Neural cell (in vitro differentiated cells): ENCODE data around the gene USB1. TPM values are rescaled to one million over a fixed set of nuclear protein-coding genes. Genes with fewer than 3 reads are reported as not detected.

Experiments
- H2AFZ ChIP-seq: fragments of 200-600, 300-800 bp; sonication (generic), shearing (Covaris generic); 2 replicates; pipeline ENCODE4 v1.6.0; 2014; ENCODE audit warnings: low read depth, mild to moderate bottlenecking, antibody characterized with exemption, low read length, moderate library complexity
- H3F3A ChIP-seq: fragments of 200-600 bp; shearing (Covaris generic); 2 replicates; pipeline ENCODE4 v1.6.1; 2016; ENCODE audit warnings: mild to moderate bottlenecking, moderate library complexity, mixed read lengths, antibody characterized with exemption, low read length; ENCODE audit not compliant: insufficient read depth, poor library complexity, severe bottlenecking
- H3K27ac ChIP-seq: fragments of 200-600, 300-800 bp; sonication (generic), shearing (Covaris generic); 2 replicates; pipeline ENCODE4 v1.5.1; 2014; ENCODE audit warnings: mild to moderate bottlenecking, low read length, moderate library complexity
- H3K27me3 ChIP-seq: fragments of 300-800, 200-600 bp; sonication (generic), shearing (Covaris generic); 2 replicates; pipeline ENCODE4 v1.6.0; 2014; ENCODE audit warnings: mild to moderate bottlenecking, low read depth, low read length, moderate library complexity; ENCODE audit not compliant: insufficient read depth
- H3K36me3 ChIP-seq: fragments of 300-800, 200-600 bp; sonication (generic), shearing (Covaris generic); 2 replicates; pipeline ENCODE4 v1.5.1; 2014; ENCODE audit warnings: mild to moderate bottlenecking, antibody characterized with exemption, low read length, moderate library complexity; ENCODE audit not compliant: insufficient read depth
- H3K4me2 ChIP-seq: fragments of 300-800, 200-600 bp; sonication (generic), shearing (Covaris generic); 2 replicates; pipeline ENCODE4 v1.6.0; 2014; ENCODE audit warnings: mild to moderate bottlenecking, low read length
- H3K4me3 ChIP-seq: fragments of 300-800, 200-600 bp; sonication (generic), shearing (Covaris generic); 2 replicates; pipeline ENCODE4 v1.5.1; 2014; ENCODE audit warnings: mild to moderate bottlenecking, low read length, moderate library complexity
- H3K79me2 ChIP-seq: fragments of 200-600 bp; shearing (Covaris generic); replicated peaks from 2 replicates; pipeline ENCODE4 v1.6.0; 2014; ENCODE audit warnings: mild to moderate bottlenecking, low read length, moderate library complexity; ENCODE audit not compliant: insufficient read depth
- H3K9ac ChIP-seq: fragments of 300-800, 200-600 bp; sonication (generic), shearing (Covaris generic); 2 replicates; pipeline ENCODE4 v1.6.1; 2016; ENCODE audit warnings: mild to moderate bottlenecking, low read length, mixed read lengths
- H3K9me2 ChIP-seq: fragments of 200-600 bp; shearing (Covaris generic); 2 replicates; pipeline ENCODE4 v1.6.1; 2016; ENCODE audit warnings: mild to moderate bottlenecking, low read length, mixed read lengths; ENCODE audit not compliant: insufficient read depth
- H3K9me3 ChIP-seq: fragments of 200-600, 300-800 bp; sonication (generic), shearing (Covaris generic); 2 replicates; pipeline ENCODE4 v1.6.1; 2016; ENCODE audit warnings: mild to moderate bottlenecking, mixed run types, low read length, moderate library complexity, mixed read lengths
- H4K20me1 ChIP-seq: fragments of 200-600 bp; shearing (Covaris generic); 2 replicates; pipeline ENCODE4 v1.6.1; 2016; ENCODE audit warnings: mild to moderate bottlenecking, mixed run types; ENCODE audit not compliant: insufficient read depth
- EP300 ChIP-seq: fragments of 450-650 bp; conservative IDR thresholded peaks from 2 replicates; pipeline ENCODE4 v1.6.1; 2014; ENCODE audit warnings: antibody characterized with exemption, mild to moderate bottlenecking, moderate library complexity; ENCODE audit not compliant: poor library complexity, severe bottlenecking
- EZH2 ChIP-seq: fragments of 200-600, 300-800 bp; shearing (Covaris generic), sonication (generic); IDR thresholded peaks from 2 replicates; pipeline ENCODE4 v1.6.1; 2014; ENCODE audit warnings: antibody characterized with exemption, low read length, borderline replicate concordance, mild to moderate bottlenecking; ENCODE audit not compliant: insufficient read depth, poor library complexity, severe bottlenecking
- MXI1 ChIP-seq: fragments of 450-650 bp; conservative IDR thresholded peaks from 2 replicates; pipeline ENCODE4 v1.6.1; 2014; ENCODE audit warnings: antibody characterized with exemption, mild to moderate bottlenecking; ENCODE audit not compliant: poor library complexity, severe bottlenecking
- POLR2AphosphoS5 ChIP-seq: IDR thresholded peaks from 2 replicates; pipeline ENCODE4 v1.6.1; 2012
- RAD21 ChIP-seq: fragments of 450-650 bp; conservative IDR thresholded peaks from 2 replicates; pipeline ENCODE4 v1.6.1; 2014; ENCODE audit warnings: antibody characterized with exemption, mild to moderate bottlenecking, moderate library complexity
- SMC3 ChIP-seq: fragments of 450-650 bp; conservative IDR thresholded peaks from 2 replicates; pipeline ENCODE4 v1.6.1; 2014; ENCODE audit warnings: antibody characterized with exemption, mild to moderate bottlenecking, moderate library complexity; ENCODE audit not compliant: poor library complexity
- polyA plus RNA-seq: library from polyadenylated mRNA; depleted of rRNA; stranded (reverse); fragments of >200 nt; gene quantifications from 2 replicates; pipeline ENCODE4 v1.2.3, GENCODE V29; 2014
- TF ChIP-seq, protein P1 (sequence below): fragments of 450-650 bp; IDR thresholded peaks from 2 replicates; pipeline ENCODE4 v1.5.1; 2014; ENCODE audit warnings: antibody characterized with exemption, mild to moderate bottlenecking, moderate library complexity; ENCODE audit not compliant: poor library complexity, severe bottlenecking
- TF ChIP-seq, protein P2 (sequence below): IDR thresholded peaks from 2 replicates; pipeline ENCODE4 v1.6.1; 2012; ENCODE audit warnings: borderline replicate concordance

USB1 gene
- polyA plus RNA-seq, 1 donor from 2014 or later, result 25.7 TPM

DNA sequence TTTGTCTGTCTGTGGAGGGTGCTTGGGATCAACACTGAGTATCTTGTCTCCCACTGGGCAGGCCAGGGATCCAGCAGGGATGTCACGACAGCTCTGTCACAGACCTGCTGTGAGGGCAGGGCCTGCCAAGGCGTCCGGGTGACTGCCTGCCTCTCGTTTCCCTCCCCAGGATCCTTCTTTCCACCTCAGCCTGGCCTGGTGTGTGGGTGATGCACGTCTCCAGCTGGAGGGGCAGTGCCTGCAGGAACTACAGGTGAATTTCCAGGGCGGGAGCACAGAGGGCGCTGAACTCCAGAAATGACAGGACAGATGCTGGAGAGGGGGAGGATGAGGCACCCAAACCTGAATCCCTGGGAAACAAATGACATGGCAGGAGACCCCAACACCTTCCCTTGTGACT, 17.6 kb downstream of the USB1 start:
- H3K27me3 ChIP-seq, result no peaks in the 10 kb centered on the region
- no peak overlapping the region for H2AFZ ChIP-seq
- no peaks in the 10 kb centered on the region for H4K20me1 ChIP-seq
- H3K9me3 ChIP-seq, result no peaks in the 10 kb centered on the region
- H3F3A ChIP-seq, result no peaks in the 10 kb centered on the region
- no peak overlapping the region for H3K27ac ChIP-seq
- H3K4me2 ChIP-seq, result no peak overlapping the region
- H3K36me3 ChIP-seq, result peaks cover under 1% of the 10 kb centered on the region
- H3K9ac ChIP-seq, result no peak overlapping the region
- TF ChIP-seq EZH2 (no peak), EP300 (no peak), POLR2AphosphoS5 (no peak)
- TF ChIP-seq, protein P1, sequence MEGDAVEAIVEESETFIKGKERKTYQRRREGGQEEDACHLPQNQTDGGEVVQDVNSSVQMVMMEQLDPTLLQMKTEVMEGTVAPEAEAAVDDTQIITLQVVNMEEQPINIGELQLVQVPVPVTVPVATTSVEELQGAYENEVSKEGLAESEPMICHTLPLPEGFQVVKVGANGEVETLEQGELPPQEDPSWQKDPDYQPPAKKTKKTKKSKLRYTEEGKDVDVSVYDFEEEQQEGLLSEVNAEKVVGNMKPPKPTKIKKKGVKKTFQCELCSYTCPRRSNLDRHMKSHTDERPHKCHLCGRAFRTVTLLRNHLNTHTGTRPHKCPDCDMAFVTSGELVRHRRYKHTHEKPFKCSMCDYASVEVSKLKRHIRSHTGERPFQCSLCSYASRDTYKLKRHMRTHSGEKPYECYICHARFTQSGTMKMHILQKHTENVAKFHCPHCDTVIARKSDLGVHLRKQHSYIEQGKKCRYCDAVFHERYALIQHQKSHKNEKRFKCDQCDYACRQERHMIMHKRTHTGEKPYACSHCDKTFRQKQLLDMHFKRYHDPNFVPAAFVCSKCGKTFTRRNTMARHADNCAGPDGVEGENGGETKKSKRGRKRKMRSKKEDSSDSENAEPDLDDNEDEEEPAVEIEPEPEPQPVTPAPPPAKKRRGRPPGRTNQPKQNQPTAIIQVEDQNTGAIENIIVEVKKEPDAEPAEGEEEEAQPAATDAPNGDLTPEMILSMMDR, result no peak
- TF ChIP-seq, protein P2, sequence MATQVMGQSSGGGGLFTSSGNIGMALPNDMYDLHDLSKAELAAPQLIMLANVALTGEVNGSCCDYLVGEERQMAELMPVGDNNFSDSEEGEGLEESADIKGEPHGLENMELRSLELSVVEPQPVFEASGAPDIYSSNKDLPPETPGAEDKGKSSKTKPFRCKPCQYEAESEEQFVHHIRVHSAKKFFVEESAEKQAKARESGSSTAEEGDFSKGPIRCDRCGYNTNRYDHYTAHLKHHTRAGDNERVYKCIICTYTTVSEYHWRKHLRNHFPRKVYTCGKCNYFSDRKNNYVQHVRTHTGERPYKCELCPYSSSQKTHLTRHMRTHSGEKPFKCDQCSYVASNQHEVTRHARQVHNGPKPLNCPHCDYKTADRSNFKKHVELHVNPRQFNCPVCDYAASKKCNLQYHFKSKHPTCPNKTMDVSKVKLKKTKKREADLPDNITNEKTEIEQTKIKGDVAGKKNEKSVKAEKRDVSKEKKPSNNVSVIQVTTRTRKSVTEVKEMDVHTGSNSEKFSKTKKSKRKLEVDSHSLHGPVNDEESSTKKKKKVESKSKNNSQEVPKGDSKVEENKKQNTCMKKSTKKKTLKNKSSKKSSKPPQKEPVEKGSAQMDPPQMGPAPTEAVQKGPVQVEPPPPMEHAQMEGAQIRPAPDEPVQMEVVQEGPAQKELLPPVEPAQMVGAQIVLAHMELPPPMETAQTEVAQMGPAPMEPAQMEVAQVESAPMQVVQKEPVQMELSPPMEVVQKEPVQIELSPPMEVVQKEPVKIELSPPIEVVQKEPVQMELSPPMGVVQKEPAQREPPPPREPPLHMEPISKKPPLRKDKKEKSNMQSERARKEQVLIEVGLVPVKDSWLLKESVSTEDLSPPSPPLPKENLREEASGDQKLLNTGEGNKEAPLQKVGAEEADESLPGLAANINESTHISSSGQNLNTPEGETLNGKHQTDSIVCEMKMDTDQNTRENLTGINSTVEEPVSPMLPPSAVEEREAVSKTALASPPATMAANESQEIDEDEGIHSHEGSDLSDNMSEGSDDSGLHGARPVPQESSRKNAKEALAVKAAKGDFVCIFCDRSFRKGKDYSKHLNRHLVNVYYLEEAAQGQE, result no peak
- no peaks in the 10 kb centered on the region for H3K9me2 ChIP-seq
- no peaks in the 10 kb centered on the region for H3K79me2 ChIP-seq
- H3K4me3 ChIP-seq, result no peak overlapping the region

GRCh38 chr16:58019866-58020538, 18.8 kb downstream of the USB1 start:
- Histone ChIP-seq H3K79me2 (peaks cover under 1% of the 10 kb centered on the region), H3K4me3 (no peak overlapping the region), H3K9ac (no peak overlapping the region), H2AFZ (no peak overlapping the region), H3K9me3 (no peaks in the 10 kb centered on the region), H3K27me3 (no peaks in the 10 kb centered on the region), H3K9me2 (no peaks in the 10 kb centered on the region), H3K36me3 (no peaks in the 10 kb centered on the region), H3F3A (no peaks in the 10 kb centered on the region), H3K27ac (no peak overlapping the region), H4K20me1 (no peaks in the 10 kb centered on the region), H3K4me2 (no peak overlapping the region)
- no peak for TF ChIP-seq SMC3
- no peak for TF ChIP-seq RAD21
- no peak for TF ChIP-seq MXI1
- TF ChIP-seq, protein P1, result no peak
- TF ChIP-seq POLR2AphosphoS5, result no peak
- TF ChIP-seq EZH2, result no peak
